GM23248 (cell line): Measurements from ENCODE around the gene PHLPP2.

Source experiments
- EZH2 ChIP-seq: fragments of 200-600 bp; sonication (generic); IDR thresholded peaks from 2 replicates; pipeline ENCODE4 v1.6.1; 2018; ENCODE audit warnings: antibody characterized with exemption, mild to moderate bottlenecking; ENCODE audit not compliant: insufficient read depth, poor library complexity, severe bottlenecking
- EZH2phosphoT487 ChIP-seq: fragments of 200-600 bp; sonication (generic); IDR thresholded peaks from 2 replicates; pipeline ENCODE4 v1.6.1; 2018; ENCODE audit warnings: antibody characterized with exemption, moderate library complexity, mild to moderate bottlenecking, low read depth; ENCODE audit not compliant: insufficient read depth

DNA sequence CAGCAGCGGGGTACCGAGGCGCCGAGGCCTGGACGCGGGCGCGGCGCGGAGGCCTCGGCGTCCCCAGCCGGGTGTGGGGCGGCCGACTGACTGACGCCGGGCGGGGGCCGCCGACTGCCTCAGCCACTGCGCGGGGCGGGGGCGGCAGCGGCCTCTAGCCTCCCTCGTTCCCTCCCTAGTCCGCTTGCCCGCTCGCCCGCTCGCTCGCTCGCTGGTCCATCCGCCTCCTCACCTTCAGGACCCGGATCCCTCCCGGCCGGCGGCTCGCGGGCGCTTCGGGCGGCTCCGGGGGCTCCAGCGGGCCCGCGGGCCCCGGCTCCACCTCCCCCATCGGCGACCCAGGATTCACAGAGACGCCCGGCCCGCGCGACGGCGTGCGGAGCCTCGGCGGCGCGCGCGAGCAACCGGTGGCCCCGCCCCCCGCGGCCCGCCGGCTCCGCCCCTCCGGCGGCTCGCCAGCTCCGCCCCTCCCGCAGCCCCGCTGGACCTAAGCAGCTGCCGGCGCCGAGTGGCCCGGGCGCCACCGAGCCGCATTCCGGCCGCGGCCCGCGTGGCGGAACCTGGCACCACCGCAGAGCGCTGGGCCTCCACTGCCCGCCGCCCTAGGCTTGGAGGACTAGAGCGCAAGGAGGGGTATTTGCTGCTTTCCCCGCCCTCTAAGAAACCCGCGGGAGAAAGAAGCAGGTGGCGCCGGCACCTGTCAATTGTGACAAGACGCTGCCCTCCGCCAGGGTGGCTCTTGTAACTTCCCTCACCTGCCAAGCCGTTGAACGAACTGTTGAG, 773 bp downstream of the PHLPP2 start:
- TF ChIP-seq EZH2phosphoT487, result no peak
- no peak for TF ChIP-seq EZH2
